Endodermal cell (in vitro differentiated cells): ENCODE data around the gene DPP6. TPM values are rescaled to one million over a fixed set of nuclear protein-coding genes. Genes with fewer than 3 reads are reported as not detected.

ENCODE experiments used
- DNase-seq: peaks from one replicate; pipeline ENCODE4 v3.0.0-alpha.2; 2017
- H3K27ac ChIP-seq: 2 replicates; pipeline ENCODE4 v1.5.1; 2013; ENCODE audit warnings: mild to moderate bottlenecking, low read depth, low read length, moderate library complexity
- H3K27me3 ChIP-seq: 2 replicates; pipeline ENCODE4 v1.6.1; 2013; ENCODE audit warnings: mild to moderate bottlenecking, low read length, moderate library complexity; ENCODE audit not compliant: insufficient read depth, control insufficient read depth, poor library complexity, severe bottlenecking
- H3K36me3 ChIP-seq: 2 replicates; pipeline ENCODE4 v1.7.0; 2013; ENCODE audit warnings: mild to moderate bottlenecking, low read length, moderate library complexity; ENCODE audit not compliant: control insufficient read depth, insufficient read depth
- H3K4me1 ChIP-seq: one replicate; pipeline ENCODE4 v1.7.0; 2013; ENCODE audit warnings: low read length; ENCODE audit not compliant: control insufficient read depth, insufficient read depth
- H3K4me3 ChIP-seq: 2 replicates; pipeline ENCODE4 v1.5.1; 2013; ENCODE audit warnings: mild to moderate bottlenecking, low read length, moderate library complexity
- H3K9ac ChIP-seq: 2 replicates; pipeline ENCODE4 v1.6.1; 2013; ENCODE audit warnings: mild to moderate bottlenecking, low read length, moderate library complexity; ENCODE audit not compliant: poor library complexity, severe bottlenecking; ENCODE audit errors: extremely low read depth
- H3K9me3 ChIP-seq: 2 replicates; pipeline ENCODE4 v1.6.1; 2013; ENCODE audit warnings: mild to moderate bottlenecking, low read length, moderate library complexity; ENCODE audit not compliant: control insufficient read depth
- H3K27ac Mint-ChIP-seq: 2 replicates; pipeline ENCODE4 v1.8.0; 2020; ENCODE audit warnings: mixed read lengths
- H3K27me3 Mint-ChIP-seq: 2 replicates; pipeline ENCODE4 v1.8.0; 2021; ENCODE audit warnings: mild to moderate bottlenecking, mixed read lengths; ENCODE audit not compliant: insufficient read depth
- H3K36me3 Mint-ChIP-seq: 2 replicates; pipeline ENCODE4 v1.8.0; 2020; ENCODE audit warnings: low read depth, mixed read lengths
- H3K4me1 Mint-ChIP-seq: 2 replicates; pipeline ENCODE4 v1.8.0; 2020; ENCODE audit warnings: mixed read lengths
- H3K4me3 Mint-ChIP-seq: 2 replicates; pipeline ENCODE4 v1.8.0; 2020; ENCODE audit warnings: mild to moderate bottlenecking, moderate library complexity, mixed read lengths
- H3K9me3 Mint-ChIP-seq: 2 replicates; pipeline ENCODE4 v1.8.0; 2020; ENCODE audit warnings: mild to moderate bottlenecking, mixed read lengths
- CTCF ChIP-seq: fragments of 200-600 bp; sonication (generic); conservative IDR thresholded peaks from 2 replicates; pipeline ENCODE4 v1.5.0; 2021; ENCODE audit warnings: antibody characterized with exemption, mild to moderate bottlenecking
- whole genome bisulfite sequencing, 2 experiments: methylation state at CpG; one replicate each; pipeline versions ENCODE4 v1.1.5 to v1.1.7; 2013; ENCODE audit warnings: missing lambda C conversion rate in 2 of 2, mixed read lengths in 1 of 2; ENCODE audit not compliant: insufficient coverage in 1 of 2, insufficient read length in 1 of 2; 5-methylcytosine and 5-hydroxymethylcytosine counted together
- total RNA-seq, 2 donors: library from RNA; stranded (reverse); fragmentation: NEBNext Ultra II Directional in 1 of 2; extraction: Animal tissue kit (Norgen Biotek cat#: 25700) in 1 of 2; gene quantifications; 2 replicates in 1 of 2; 3 replicates in 1 of 2; pipeline ENCODE4 v1.2.1, GENCODE V29; 2021

DPP6 gene
- total RNA-seq, 2 donors from 2014 or later, result 1.7 to 3.0 TPM

GRCh38 chr7:154412105-154412504 lies 359.9 kb downstream of the DPP6 start:
- DNase-seq, result no peak
- Mint-ChIP-seq H3K4me3 (no peak overlapping the region), H3K36me3 (no peaks in the 10 kb centered on the region), H3K4me1 (peaks cover 3% of the 10 kb centered on the region), H3K27ac (no peak overlapping the region), H3K9me3 (no peaks in the 10 kb centered on the region), H3K27me3 (no peaks in the 10 kb centered on the region)
- H3K36me3 ChIP-seq, result no peaks in the 10 kb centered on the region
- no peaks in the 10 kb centered on the region for H3K27me3 ChIP-seq
- H3K4me1 ChIP-seq, result no peaks in the 10 kb centered on the region
- H3K9ac ChIP-seq, result no peak overlapping the region
- no peak overlapping the region for H3K27ac ChIP-seq
- 78 to 83% methylated on average over 2 of the region's 2 CpGs for WGBS, 2 experiments
- H3K9me3 ChIP-seq, result no peaks in the 10 kb centered on the region
- no peak for TF ChIP-seq CTCF
- no peak overlapping the region for H3K4me3 ChIP-seq

GRCh38 chr7:154415709-154416399 lies 363.7 kb downstream of the DPP6 start:
- Histone ChIP-seq H3K36me3 (no peaks in the 10 kb centered on the region), H3K27ac (no peak overlapping the region), H3K4me3 (no peak overlapping the region), H3K27me3 (no peaks in the 10 kb centered on the region), H3K9ac (no peak overlapping the region), H3K9me3 (no peaks in the 10 kb centered on the region), H3K4me1 (no peaks in the 10 kb centered on the region)
- H3K27ac Mint-ChIP-seq, result no peak overlapping the region
- TF ChIP-seq CTCF, result no peak
- H3K4me3 Mint-ChIP-seq, result no peak overlapping the region
- WGBS, 2 experiments, result 88 to 91% methylated on average over 5 to 6 of the region's 6 CpGs
- peaks cover 2% of the 10 kb centered on the region for H3K4me1 Mint-ChIP-seq
- no peaks in the 10 kb centered on the region for H3K36me3 Mint-ChIP-seq
- no peaks in the 10 kb centered on the region for H3K9me3 Mint-ChIP-seq
- DNase-seq, result no peak
- no peaks in the 10 kb centered on the region for H3K27me3 Mint-ChIP-seq

GRCh38 chr7:154416714-154417113 lies 364.5 kb downstream of the DPP6 start:
- no peak for DNase-seq
- no peak overlapping the region for H3K9ac ChIP-seq
- no peaks in the 10 kb centered on the region for H3K36me3 ChIP-seq
- Mint-ChIP-seq H3K9me3 (no peaks in the 10 kb centered on the region), H3K36me3 (no peaks in the 10 kb centered on the region), H3K27me3 (no peaks in the 10 kb centered on the region), H3K27ac (no peak overlapping the region), H3K4me1 (peaks cover 2% of the 10 kb centered on the region), H3K4me3 (no peak overlapping the region)
- no peaks in the 10 kb centered on the region for H3K27me3 ChIP-seq
- TF ChIP-seq CTCF, result no peak
- no peaks in the 10 kb centered on the region for H3K9me3 ChIP-seq
- 39 to 57% methylated on average over 3 to 5 of the region's 6 CpGs for WGBS, 2 experiments
- no peak overlapping the region for H3K27ac ChIP-seq
- no peak overlapping the region for H3K4me3 ChIP-seq
- H3K4me1 ChIP-seq, result no peaks in the 10 kb centered on the region
